ENCODE measurements around the gene SMIM13.

DNA sequence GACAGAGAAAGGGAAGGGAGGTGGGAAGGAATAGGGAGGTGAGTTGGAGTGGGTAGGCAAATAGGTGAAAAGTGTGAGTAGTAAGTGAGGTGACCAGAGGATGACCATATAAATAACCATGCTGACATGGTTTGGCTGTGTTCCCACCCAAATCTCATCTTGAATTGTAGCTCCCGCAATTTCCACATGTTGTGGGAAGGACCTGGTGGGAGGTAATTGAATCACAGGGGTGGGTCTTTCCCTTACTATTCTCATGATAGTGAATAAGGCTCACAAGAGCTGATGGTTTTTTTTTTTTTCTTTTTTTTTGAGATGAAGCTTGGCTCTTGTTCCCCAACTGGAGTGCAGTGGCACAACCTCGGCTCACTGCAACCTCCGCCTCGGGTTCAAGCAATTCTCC lies 21.5 kb upstream of the SMIM13 start:
- TF ChIP-seq POLR2A (IDR thresholded peaks at IDR 0.05) = no peak
- TF ChIP-seq, protein P1, sequence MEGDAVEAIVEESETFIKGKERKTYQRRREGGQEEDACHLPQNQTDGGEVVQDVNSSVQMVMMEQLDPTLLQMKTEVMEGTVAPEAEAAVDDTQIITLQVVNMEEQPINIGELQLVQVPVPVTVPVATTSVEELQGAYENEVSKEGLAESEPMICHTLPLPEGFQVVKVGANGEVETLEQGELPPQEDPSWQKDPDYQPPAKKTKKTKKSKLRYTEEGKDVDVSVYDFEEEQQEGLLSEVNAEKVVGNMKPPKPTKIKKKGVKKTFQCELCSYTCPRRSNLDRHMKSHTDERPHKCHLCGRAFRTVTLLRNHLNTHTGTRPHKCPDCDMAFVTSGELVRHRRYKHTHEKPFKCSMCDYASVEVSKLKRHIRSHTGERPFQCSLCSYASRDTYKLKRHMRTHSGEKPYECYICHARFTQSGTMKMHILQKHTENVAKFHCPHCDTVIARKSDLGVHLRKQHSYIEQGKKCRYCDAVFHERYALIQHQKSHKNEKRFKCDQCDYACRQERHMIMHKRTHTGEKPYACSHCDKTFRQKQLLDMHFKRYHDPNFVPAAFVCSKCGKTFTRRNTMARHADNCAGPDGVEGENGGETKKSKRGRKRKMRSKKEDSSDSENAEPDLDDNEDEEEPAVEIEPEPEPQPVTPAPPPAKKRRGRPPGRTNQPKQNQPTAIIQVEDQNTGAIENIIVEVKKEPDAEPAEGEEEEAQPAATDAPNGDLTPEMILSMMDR (IDR thresholded peaks at IDR 0.05) = no peak
